Activated B cell treated with CpG ODN at 0.5 μM for 24 hours (primary cell): ENCODE measurements around the gene DYNC2H1. TPM values are rescaled to one million over a fixed set of nuclear protein-coding genes. Genes with fewer than 3 reads are reported as not detected.

Experiments used
- ATAC-seq: fragments of 200-7000 bp; cut with Tn5 transposase; one replicate; pipeline ENCODE4 v1.10.0; 2021; ENCODE audit warnings: low read depth, mild to moderate bottlenecking, moderate library complexity
- CTCF ChIA-PET: fragments of 350-600 bp; sonication (Branson Sonifier 250); formaldehyde crosslinking; loops from one replicate; lab custom pipeline; 2021; ENCODE audit warnings: antibody characterized with exemption; lab: Charles Lee
- POLR2A ChIA-PET: fragments of 350-600 bp; sonication (Branson Sonifier 250); formaldehyde crosslinking; loops from one replicate; lab custom pipeline; 2021; ENCODE audit warnings: antibody characterized with exemption; lab: Charles Lee
- DNase-seq: peaks from one replicate; pipeline ENCODE4 v3.0.0; 2022
- H3K27ac Mint-ChIP-seq: one replicate; pipeline ENCODE4 v1.8.0; 2020; ENCODE audit warnings: mixed read lengths
- H3K27me3 Mint-ChIP-seq: one replicate; pipeline ENCODE4 v1.8.0; 2021; ENCODE audit warnings: mixed read lengths
- H3K36me3 Mint-ChIP-seq: one replicate; pipeline ENCODE4 v1.8.0; 2021; ENCODE audit warnings: low read depth, mixed read lengths
- H3K4me1 Mint-ChIP-seq: one replicate; pipeline ENCODE4 v1.8.0; 2021; ENCODE audit warnings: mixed read lengths
- H3K4me3 Mint-ChIP-seq: one replicate; pipeline ENCODE4 v1.8.0; 2020; ENCODE audit warnings: mild to moderate bottlenecking, mixed read lengths
- H3K9me3 Mint-ChIP-seq: one replicate; pipeline ENCODE4 v1.8.0; 2020; ENCODE audit warnings: mixed read lengths
- CTCF ChIP-seq: fragments of 200-600 bp; IDR thresholded peaks from one replicate; pipeline ENCODE4 v1.8.0; 2022; ENCODE audit warnings: antibody characterized with exemption, mild to moderate bottlenecking
- intact Hi-C: fragments of 100-400 bp; cut with micrococcal nuclease; formaldehyde crosslinking; loops from one replicate; pipeline ENCODE4 v1.15.1; 2024
- total RNA-seq: library from RNA; stranded (reverse); gene quantifications from 2 replicates; pipeline ENCODE4 v1.2.3, GENCODE V29; 2022

Gene DYNC2H1
- total RNA-seq, 1 donor from 2014 or later = 3.2 TPM

- Mint-ChIP-seq H3K4me1 (no peaks in the 10 kb centered on the region), H3K36me3 (no peaks in the 10 kb centered on the region), H3K27ac (no peak overlapping the region), H3K4me3 (no peak overlapping the region), H3K27me3 (no peaks in the 10 kb centered on the region), H3K9me3 (no peaks in the 10 kb centered on the region)
- intact Hi-C loops = no loop called here
- CTCF ChIA-PET = no interaction called here
- POLR2A ChIA-PET = no interaction called here
- DNase-seq = no peak
- ATAC-seq = no peak
- TF ChIP-seq CTCF = no peak
Measured at GRCh38 chr11:103406357-103406756, 297.1 kb downstream of the DYNC2H1 start.

GRCh38 chr11:103407641-103408040 lies 298.4 kb downstream of the DYNC2H1 start:
- intact Hi-C loops = no loop called here
- POLR2A ChIA-PET = no interaction called here

GRCh38 chr11:103413266-103413888 lies 304.2 kb downstream of the DYNC2H1 start:
- H3K36me3 Mint-ChIP-seq = no peaks in the 10 kb centered on the region
- CTCF ChIA-PET = no interaction called here
- ATAC-seq = no peak
- intact Hi-C loops = no loop called here
- no peaks in the 10 kb centered on the region for H3K4me1 Mint-ChIP-seq
- no peak overlapping the region for H3K27ac Mint-ChIP-seq
- TF ChIP-seq CTCF = no peak
- H3K4me3 Mint-ChIP-seq = no peak overlapping the region
- H3K9me3 Mint-ChIP-seq = no peaks in the 10 kb centered on the region
- no peak for DNase-seq
- POLR2A ChIA-PET = no interaction called here
- no peaks in the 10 kb centered on the region for H3K27me3 Mint-ChIP-seq

More at GRCh38 chr11:103407641-103408040, 298.4 kb downstream of the DYNC2H1 start:
- H3K9me3 Mint-ChIP-seq = no peaks in the 10 kb centered on the region
- no peak for TF ChIP-seq CTCF
- DNase-seq (no peak), ATAC-seq (no peak)
- H3K4me1 Mint-ChIP-seq = no peaks in the 10 kb centered on the region
- H3K36me3 Mint-ChIP-seq = no peaks in the 10 kb centered on the region
- CTCF ChIA-PET = no interaction called here
- no peak overlapping the region for H3K4me3 Mint-ChIP-seq
- no peak overlapping the region for H3K27ac Mint-ChIP-seq
- no peaks in the 10 kb centered on the region for H3K27me3 Mint-ChIP-seq

GRCh38 chr11:103418014-103418413 lies 308.8 kb downstream of the DYNC2H1 start:
- no peak for TF ChIP-seq CTCF

GRCh38 chr11:103420593-103420992 lies 311.4 kb downstream of the DYNC2H1 start:
- no peaks in the 10 kb centered on the region for H3K4me1 Mint-ChIP-seq
- no peak overlapping the region for H3K4me3 Mint-ChIP-seq
- no peak for DNase-seq
- ChIA-PET CTCF (no interaction called here), POLR2A (no interaction called here)
- H3K36me3 Mint-ChIP-seq = no peaks in the 10 kb centered on the region
- no peak overlapping the region for H3K27ac Mint-ChIP-seq
- intact Hi-C loops = no loop called here
- no peak for TF ChIP-seq CTCF
- no peak for ATAC-seq
- no peaks in the 10 kb centered on the region for H3K27me3 Mint-ChIP-seq
- H3K9me3 Mint-ChIP-seq = peaks cover 6% of the 10 kb centered on the region

More at GRCh38 chr11:103418014-103418413, 308.8 kb downstream of the DYNC2H1 start:
- CTCF ChIA-PET = no interaction called here
- no peak overlapping the region for H3K4me3 Mint-ChIP-seq
- intact Hi-C loops = no loop called here
- H3K27ac Mint-ChIP-seq = no peak overlapping the region
- POLR2A ChIA-PET = no interaction called here
- DNase-seq (no peak), ATAC-seq (no peak)
- H3K36me3 Mint-ChIP-seq = no peaks in the 10 kb centered on the region
- no peaks in the 10 kb centered on the region for H3K27me3 Mint-ChIP-seq
- H3K4me1 Mint-ChIP-seq = no peaks in the 10 kb centered on the region
- peaks cover 6% of the 10 kb centered on the region for H3K9me3 Mint-ChIP-seq
